HG03521 (cell line): ENCODE measurements around the gene DUOXA1.
"Not testable (repeated sequence)": the region's sequence is repeated elsewhere in the genome, so short reads cannot be mapped to it uniquely, and the experiment has no call there.

ENCODE experiments used
- ATAC-seq: cut with Tn5 transposase; IDR thresholded peaks from one replicate; pipeline ENCODE4 v1.9.1; 2021; ENCODE audit warnings: mild to moderate bottlenecking, moderate library complexity; ENCODE audit not compliant: unreplicated experiment

The DUOXA1 gene

GRCh38 chr15:45151998-45152828, 22.5 kb upstream of the DUOXA1 start:
- no peak for ATAC-seq

GRCh38 chr15:45150997-45151396, 21.3 kb upstream of the DUOXA1 start:
- no peak for ATAC-seq

- ATAC-seq = no peak
These were observed 20.8 kb upstream of the DUOXA1 start for GRCh38 chr15:45150481-45150880.

GRCh38 chr15:45149060-45149459, 19.4 kb upstream of the DUOXA1 start:
- ATAC-seq = no peak

- ATAC-seq = no peak
These were observed 18.7 kb upstream of the DUOXA1 start for GRCh38 chr15:45148076-45149059.

GRCh38 chr15:45147606-45148005, 17.9 kb upstream of the DUOXA1 start:
- no peak for ATAC-seq

- no peak for ATAC-seq
These were observed 16.7 kb upstream of the DUOXA1 start for GRCh38 chr15:45146405-45146804.

- no peak for ATAC-seq
These were observed 15.1 kb upstream of the DUOXA1 start for GRCh38 chr15:45144775-45145174.

- no peak for ATAC-seq
These were observed 14.3 kb upstream of the DUOXA1 start for GRCh38 chr15:45143946-45144345.

- ATAC-seq = no peak
These were observed 13.4 kb upstream of the DUOXA1 start for GRCh38 chr15:45143056-45143455.

- no peak for ATAC-seq
These were observed 11.7 kb upstream of the DUOXA1 start for GRCh38 chr15:45141386-45141785.

GRCh38 chr15:45140557-45141250, 11.0 kb upstream of the DUOXA1 start:
- ATAC-seq = no peak

GRCh38 chr15:45139770-45140169, 10.1 kb upstream of the DUOXA1 start:
- ATAC-seq = no peak

- no peak for ATAC-seq
These were observed 9.4 kb upstream of the DUOXA1 start for GRCh38 chr15:45138814-45139765.

GRCh38 chr15:45137703-45138102, 8.0 kb upstream of the DUOXA1 start:
- ATAC-seq = no peak

- no peak for ATAC-seq
These were observed 6.7 kb upstream of the DUOXA1 start for GRCh38 chr15:45136378-45136764.

- not testable (repeated sequence) for ATAC-seq
These were observed 6.2 kb upstream of the DUOXA1 start for GRCh38 chr15:45135705-45136377.

- no peak for ATAC-seq
These were observed 5.3 kb upstream of the DUOXA1 start for GRCh38 chr15:45134682-45135604.
